T-helper 2 cell treated with Interferon-gamma antibody and Interleukin-4, amounts not matched to agents 5 μg/mL and 100 μg/mL, for 36 hours (primary cell): ENCODE results near the gene FLT1.

ENCODE experiments used
- DNase-seq: peaks from one replicate; pipeline ENCODE4 v3.0.0; 2021; ENCODE audit warnings: low spot score
- H3K27ac Mint-ChIP-seq: one replicate; pipeline ENCODE4 v1.8.0; 2021; ENCODE audit warnings: mild to moderate bottlenecking, mixed read lengths
- H3K27me3 Mint-ChIP-seq: one replicate; pipeline ENCODE4 v1.8.0; 2021; ENCODE audit warnings: low read depth, mixed read lengths
- H3K36me3 Mint-ChIP-seq: one replicate; pipeline ENCODE4 v1.8.0; 2021; ENCODE audit warnings: low read depth, mixed read lengths
- H3K4me1 Mint-ChIP-seq: one replicate; pipeline ENCODE4 v1.8.0; 2021; ENCODE audit warnings: low read depth, mixed read lengths
- H3K4me3 Mint-ChIP-seq: one replicate; pipeline ENCODE4 v1.8.0; 2022; ENCODE audit warnings: mild to moderate bottlenecking, moderate library complexity, mixed read lengths
- H3K9me3 Mint-ChIP-seq: one replicate; pipeline ENCODE4 v1.8.0; 2021; ENCODE audit warnings: mixed read lengths

The FLT1 gene

DNA sequence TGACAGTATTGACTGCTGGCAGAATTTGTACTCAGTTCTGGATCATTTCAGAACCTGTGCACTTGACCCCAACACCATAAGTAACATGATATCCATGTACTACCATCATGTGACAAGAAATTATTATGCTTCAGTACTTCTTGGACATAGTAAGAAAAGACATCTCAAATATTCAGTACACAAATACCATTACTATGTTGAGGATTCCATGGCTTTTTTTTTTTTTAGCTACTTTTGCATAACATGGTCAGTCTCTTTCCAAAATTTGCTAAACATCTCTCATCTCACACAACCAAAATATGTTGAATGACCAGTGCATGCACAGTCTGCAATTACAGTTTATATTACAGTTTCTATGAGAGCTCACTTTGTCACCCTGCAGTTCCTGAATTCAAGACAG is 85.3 kb downstream of the FLT1 start:
- Mint-ChIP-seq H3K4me3 (no peak overlapping the region), H3K9me3 (no peaks in the 10 kb centered on the region), H3K27ac (no peak overlapping the region), H3K36me3 (no peaks in the 10 kb centered on the region), H3K4me1 (peaks cover 5% of the 10 kb centered on the region), H3K27me3 (no peaks in the 10 kb centered on the region)
- DNase-seq: no peak

DNA sequence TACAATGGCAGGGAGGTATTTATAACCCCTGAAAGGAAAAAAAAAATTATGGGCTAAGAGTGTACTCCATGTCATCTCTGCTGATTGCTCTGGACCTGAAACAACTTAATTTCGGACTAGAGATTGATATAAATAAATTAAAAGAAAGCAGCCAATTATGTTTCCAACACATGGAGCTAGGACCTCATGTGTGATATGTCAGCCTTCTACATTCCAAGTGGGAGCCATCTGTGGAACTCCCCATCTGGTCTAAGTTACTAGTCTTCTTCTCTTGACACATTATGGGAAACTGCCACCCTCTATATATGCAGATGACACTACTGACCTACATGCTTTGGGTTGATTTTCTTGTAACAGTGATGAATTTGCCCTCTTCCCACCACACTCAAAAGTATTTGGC is 86.1 kb downstream of the FLT1 start:
- Mint-ChIP-seq H3K4me1 (peaks cover 5% of the 10 kb centered on the region), H3K27ac (no peak overlapping the region), H3K27me3 (no peaks in the 10 kb centered on the region), H3K9me3 (no peaks in the 10 kb centered on the region), H3K4me3 (no peak overlapping the region), H3K36me3 (no peaks in the 10 kb centered on the region)
- no peak for DNase-seq

GRCh38 chr13:28408235-28408848 is 86.6 kb downstream of the FLT1 start:
- DNase-seq: no peak
- H3K27me3 Mint-ChIP-seq: no peaks in the 10 kb centered on the region
- no peaks in the 10 kb centered on the region for H3K9me3 Mint-ChIP-seq
- H3K27ac Mint-ChIP-seq: no peak overlapping the region
- no peak overlapping the region for H3K4me3 Mint-ChIP-seq
- H3K36me3 Mint-ChIP-seq: no peaks in the 10 kb centered on the region
- H3K4me1 Mint-ChIP-seq: peaks cover 5% of the 10 kb centered on the region

DNA sequence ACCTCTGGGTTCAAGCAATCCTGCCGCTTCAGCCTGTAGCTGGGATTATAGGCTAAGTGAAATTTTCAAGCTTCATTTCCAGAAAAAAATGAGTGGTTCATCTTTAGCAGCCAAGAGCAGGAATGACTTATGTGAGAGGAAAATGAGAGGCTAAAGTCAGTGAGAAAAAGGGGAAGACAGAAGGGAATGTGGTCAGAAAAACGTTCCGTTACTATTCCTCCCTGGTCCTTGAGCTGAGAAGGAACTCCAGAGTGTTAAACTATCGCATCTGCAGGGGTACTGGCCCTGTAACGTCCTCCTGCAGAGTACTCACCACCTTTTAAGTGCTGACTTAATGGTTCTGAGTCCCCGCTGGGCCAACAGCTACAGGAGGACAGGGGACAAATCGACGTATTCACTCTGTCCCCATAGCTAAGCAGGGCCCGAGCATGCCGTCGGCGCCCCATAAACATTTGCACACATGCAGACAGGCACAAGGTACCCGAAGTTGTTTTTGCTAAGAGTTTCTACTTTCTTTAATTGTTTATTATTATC is 88.1 kb downstream of the FLT1 start:
- Mint-ChIP-seq H3K27ac (no peak overlapping the region), H3K36me3 (no peaks in the 10 kb centered on the region), H3K27me3 (no peaks in the 10 kb centered on the region), H3K4me3 (no peak overlapping the region), H3K4me1 (peaks cover 7% of the 10 kb centered on the region), H3K9me3 (no peaks in the 10 kb centered on the region)
- no peak for DNase-seq

DNA sequence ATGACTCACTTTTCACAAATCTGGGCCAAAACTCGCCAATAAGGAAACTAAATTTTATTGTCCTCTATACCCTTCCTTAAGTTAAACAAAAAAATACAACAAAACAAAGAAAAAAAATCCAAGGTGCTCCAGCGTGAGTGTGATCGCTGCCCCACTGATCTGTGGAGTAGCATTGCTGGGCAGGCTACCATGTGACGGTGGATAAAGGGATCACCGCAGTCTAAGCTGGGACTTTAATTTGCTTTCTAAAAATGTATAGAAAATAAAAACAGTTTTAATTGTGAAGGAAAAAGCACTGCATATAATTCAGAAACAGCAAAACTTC is 92.9 kb downstream of the FLT1 start:
- no peaks in the 10 kb centered on the region for H3K9me3 Mint-ChIP-seq
- no peak for DNase-seq
- H3K36me3 Mint-ChIP-seq: no peaks in the 10 kb centered on the region
- no peak overlapping the region for H3K27ac Mint-ChIP-seq
- no peaks in the 10 kb centered on the region for H3K27me3 Mint-ChIP-seq
- no peak overlapping the region for H3K4me3 Mint-ChIP-seq
- H3K4me1 Mint-ChIP-seq: peaks cover 7% of the 10 kb centered on the region

- H3K4me1 Mint-ChIP-seq: peaks cover 7% of the 10 kb centered on the region
- no peaks in the 10 kb centered on the region for H3K36me3 Mint-ChIP-seq
- H3K27me3 Mint-ChIP-seq: no peaks in the 10 kb centered on the region
- no peak overlapping the region for H3K4me3 Mint-ChIP-seq
- no peak for DNase-seq
- H3K9me3 Mint-ChIP-seq: no peaks in the 10 kb centered on the region
- H3K27ac Mint-ChIP-seq: no peak overlapping the region
Measured at GRCh38 chr13:28401303-28402056, 93.4 kb downstream of the FLT1 start.

DNA sequence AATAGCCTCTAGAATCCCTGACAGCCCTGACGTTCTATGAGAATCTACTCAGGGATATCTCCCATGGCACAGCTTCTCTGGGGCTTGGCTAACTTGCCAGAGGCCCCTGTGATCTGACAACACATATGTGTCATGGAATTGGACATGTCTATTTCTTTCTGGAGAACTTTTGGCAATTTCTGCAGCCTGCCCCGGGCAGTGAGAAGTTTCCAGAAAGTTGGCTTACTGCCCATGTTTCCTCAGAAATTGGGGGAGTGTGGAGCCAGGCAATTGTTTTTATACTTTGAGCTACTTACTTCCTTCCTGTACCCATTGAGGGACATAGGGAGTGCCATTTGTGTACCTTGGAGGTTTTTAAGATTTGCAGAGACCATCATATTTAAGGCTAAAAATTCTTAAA is 98.9 kb downstream of the FLT1 start:
- Mint-ChIP-seq H3K4me1 (no peaks in the 10 kb centered on the region), H3K9me3 (no peaks in the 10 kb centered on the region), H3K4me3 (no peak overlapping the region), H3K36me3 (no peaks in the 10 kb centered on the region), H3K27ac (no peak overlapping the region), H3K27me3 (no peaks in the 10 kb centered on the region)
- DNase-seq: no peak

DNA sequence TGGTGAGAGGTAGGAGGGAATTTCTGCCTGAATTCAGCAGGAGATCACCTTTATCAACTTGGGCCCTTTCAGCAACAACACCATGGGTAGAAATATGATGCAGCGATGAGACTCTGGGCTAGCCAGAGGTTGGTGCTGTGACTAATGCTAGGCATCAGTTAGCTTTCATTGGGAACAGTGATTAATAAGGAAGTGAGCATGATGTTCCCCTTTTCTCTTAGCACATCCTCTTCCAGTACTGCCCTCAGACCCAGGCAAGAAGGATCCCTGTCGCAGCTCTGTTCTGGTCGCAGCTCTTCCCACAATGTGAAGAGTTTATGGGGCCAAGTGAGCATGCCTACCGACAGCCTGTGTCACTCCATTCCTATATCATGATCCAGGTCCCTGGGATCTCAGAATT is 100.5 kb downstream of the FLT1 start:
- H3K4me1 Mint-ChIP-seq: no peaks in the 10 kb centered on the region
- no peaks in the 10 kb centered on the region for H3K27me3 Mint-ChIP-seq
- no peak for DNase-seq
- H3K36me3 Mint-ChIP-seq: no peaks in the 10 kb centered on the region
- H3K9me3 Mint-ChIP-seq: no peaks in the 10 kb centered on the region
- no peak overlapping the region for H3K27ac Mint-ChIP-seq
- H3K4me3 Mint-ChIP-seq: no peak overlapping the region

GRCh38 chr13:28392896-28393505 is 101.9 kb downstream of the FLT1 start:
- Mint-ChIP-seq H3K9me3 (no peaks in the 10 kb centered on the region), H3K36me3 (no peaks in the 10 kb centered on the region), H3K27me3 (no peaks in the 10 kb centered on the region), H3K4me3 (no peak overlapping the region), H3K4me1 (no peaks in the 10 kb centered on the region), H3K27ac (no peak overlapping the region)
- no peak for DNase-seq

GRCh38 chr13:28392428-28392827 is 102.5 kb downstream of the FLT1 start:
- H3K4me3 Mint-ChIP-seq: no peak overlapping the region
- no peaks in the 10 kb centered on the region for H3K36me3 Mint-ChIP-seq
- no peaks in the 10 kb centered on the region for H3K27me3 Mint-ChIP-seq
- no peaks in the 10 kb centered on the region for H3K4me1 Mint-ChIP-seq
- no peaks in the 10 kb centered on the region for H3K9me3 Mint-ChIP-seq
- no peak overlapping the region for H3K27ac Mint-ChIP-seq
- no peak for DNase-seq

DNA sequence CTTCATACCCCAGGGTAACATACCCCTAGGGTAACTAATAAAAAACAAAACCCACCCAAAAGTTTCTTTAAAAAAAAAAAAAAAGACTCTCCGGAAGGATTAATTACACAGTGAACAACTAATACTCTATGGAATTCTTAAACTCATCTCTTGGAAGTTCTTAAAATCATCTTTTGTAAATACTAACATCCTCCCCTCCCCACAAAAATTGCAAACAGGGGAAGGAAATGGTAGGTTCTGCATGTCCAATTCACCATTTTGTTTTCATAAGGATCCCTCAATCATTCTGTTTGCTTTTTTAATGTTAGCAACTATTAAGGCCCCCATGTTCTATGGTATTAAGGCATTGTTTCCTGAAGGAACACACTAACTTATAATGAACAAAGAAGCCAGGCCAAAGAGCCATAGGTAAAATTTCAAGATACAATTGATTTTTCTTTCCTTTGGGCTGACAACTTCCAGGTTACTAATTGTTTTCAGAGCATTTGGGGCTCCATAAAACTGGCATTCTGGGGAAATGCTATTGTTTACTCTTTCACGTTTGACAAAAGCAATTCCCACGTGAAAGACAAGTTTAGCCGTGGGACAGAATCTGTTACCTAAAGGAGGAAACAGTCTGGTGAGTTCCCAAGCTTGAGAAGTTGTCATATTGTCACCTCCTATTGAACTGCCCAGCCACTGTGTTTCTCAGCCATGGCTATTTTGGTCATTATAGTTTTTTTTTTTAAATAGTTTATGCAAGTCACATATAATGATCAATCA is 107.0 kb downstream of the FLT1 start:
- no peaks in the 10 kb centered on the region for H3K27me3 Mint-ChIP-seq
- H3K4me3 Mint-ChIP-seq: no peak overlapping the region
- peaks cover 5% of the 10 kb centered on the region for H3K4me1 Mint-ChIP-seq
- H3K36me3 Mint-ChIP-seq: no peaks in the 10 kb centered on the region
- no peak overlapping the region for H3K27ac Mint-ChIP-seq
- no peaks in the 10 kb centered on the region for H3K9me3 Mint-ChIP-seq
- DNase-seq: no peak

DNA sequence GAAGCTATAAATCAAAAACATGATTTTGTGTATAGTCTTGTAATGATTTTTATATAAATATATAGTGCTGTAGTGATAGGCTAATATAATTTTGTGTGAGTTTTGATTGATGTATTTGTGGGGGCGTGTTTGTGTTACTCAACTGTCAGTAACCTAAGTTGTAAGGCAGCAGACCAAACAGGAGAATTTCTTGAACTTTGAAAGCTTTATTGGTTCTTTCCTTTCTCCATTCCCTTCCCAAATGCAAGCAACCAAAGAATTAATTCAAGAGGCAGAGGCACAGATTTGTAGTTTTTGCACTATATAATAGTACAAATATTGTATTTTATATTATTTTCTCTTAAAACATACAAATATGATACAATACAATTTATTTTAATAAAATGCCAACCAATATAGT is 109.6 kb downstream of the FLT1 start:
- H3K27ac Mint-ChIP-seq: no peak overlapping the region
- H3K9me3 Mint-ChIP-seq: no peaks in the 10 kb centered on the region
- H3K4me1 Mint-ChIP-seq: peaks cover 5% of the 10 kb centered on the region
- H3K36me3 Mint-ChIP-seq: no peaks in the 10 kb centered on the region
- DNase-seq: no peak
- no peak overlapping the region for H3K4me3 Mint-ChIP-seq
- H3K27me3 Mint-ChIP-seq: no peaks in the 10 kb centered on the region

DNA sequence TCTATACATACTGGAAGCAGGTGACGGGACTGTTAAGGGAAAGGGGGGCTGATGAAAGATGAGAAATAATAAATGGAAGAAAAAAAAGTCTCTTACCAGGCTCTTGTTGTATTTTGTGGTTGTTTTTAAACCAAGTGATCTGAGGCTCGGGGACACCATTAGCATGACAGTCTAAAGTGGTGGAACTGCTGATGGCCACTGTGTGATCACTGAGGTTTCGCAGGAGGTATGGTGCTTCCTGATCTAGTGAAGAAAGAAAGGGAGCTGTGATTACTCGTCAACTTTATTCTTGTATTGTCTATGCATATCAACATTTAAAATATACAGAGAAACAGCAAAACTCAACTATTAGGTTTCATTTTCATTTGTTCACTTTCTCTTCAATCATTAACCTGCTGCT is 110.1 kb downstream of the FLT1 start:
- Mint-ChIP-seq H3K9me3 (no peaks in the 10 kb centered on the region), H3K4me3 (peak overlapping the region; percentile 52), H3K27ac (no peak overlapping the region), H3K4me1 (peaks cover 5% of the 10 kb centered on the region), H3K27me3 (no peaks in the 10 kb centered on the region), H3K36me3 (no peaks in the 10 kb centered on the region)
- no peak for DNase-seq

DNA sequence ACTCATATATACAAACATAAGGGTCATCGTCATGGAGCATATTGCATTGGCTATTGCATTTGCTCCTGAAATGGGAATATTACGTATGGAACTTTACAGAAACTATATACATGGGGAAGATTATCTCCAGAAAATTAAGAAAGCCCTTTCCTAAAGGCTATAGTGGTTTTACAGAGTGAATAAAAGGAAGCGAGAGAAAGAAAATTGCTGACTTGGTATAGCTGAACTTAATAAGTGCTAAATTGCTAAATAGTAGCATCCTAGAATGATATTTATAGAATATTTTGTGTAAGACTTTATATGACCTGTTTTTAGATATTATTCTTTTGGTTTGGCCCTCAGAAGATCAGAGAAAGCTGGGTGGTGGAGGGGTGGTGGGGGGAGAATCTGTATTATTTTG is 114.6 kb downstream of the FLT1 start:
- H3K4me1 Mint-ChIP-seq: peaks cover 5% of the 10 kb centered on the region
- H3K4me3 Mint-ChIP-seq: no peak overlapping the region
- H3K27me3 Mint-ChIP-seq: peaks cover 7% of the 10 kb centered on the region
- no peaks in the 10 kb centered on the region for H3K36me3 Mint-ChIP-seq
- no peak overlapping the region for H3K27ac Mint-ChIP-seq
- DNase-seq: no peak
- no peaks in the 10 kb centered on the region for H3K9me3 Mint-ChIP-seq
